ENCODE results near the gene ZNF283.
"Not testable (repeated sequence)": the region's sequence is repeated elsewhere in the genome, so short reads cannot be mapped to it uniquely, and the experiment has no call there.

ZNF283 gene

DNA sequence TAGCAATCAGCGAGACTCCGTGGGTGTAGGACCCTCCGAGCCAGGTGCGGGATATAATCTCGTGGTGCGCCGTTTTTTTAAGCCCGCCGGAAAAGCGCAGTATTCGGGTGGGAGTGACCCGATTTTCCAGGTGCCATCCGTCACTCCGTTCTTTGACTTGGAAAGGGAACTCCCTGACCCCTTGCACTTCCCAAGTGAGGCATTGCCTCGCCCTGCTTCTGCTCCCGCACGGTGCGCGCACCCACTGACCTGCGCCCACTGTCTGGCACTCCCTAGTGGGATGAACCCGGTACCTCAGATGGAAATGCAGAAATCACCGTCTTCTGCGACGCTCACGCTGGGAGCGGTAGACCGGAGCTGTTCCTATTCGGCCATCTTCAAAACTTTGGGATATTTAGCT, 39.8 kb downstream of the ZNF283 start:
- DNase-seq = not testable (repeated sequence)

DNA sequence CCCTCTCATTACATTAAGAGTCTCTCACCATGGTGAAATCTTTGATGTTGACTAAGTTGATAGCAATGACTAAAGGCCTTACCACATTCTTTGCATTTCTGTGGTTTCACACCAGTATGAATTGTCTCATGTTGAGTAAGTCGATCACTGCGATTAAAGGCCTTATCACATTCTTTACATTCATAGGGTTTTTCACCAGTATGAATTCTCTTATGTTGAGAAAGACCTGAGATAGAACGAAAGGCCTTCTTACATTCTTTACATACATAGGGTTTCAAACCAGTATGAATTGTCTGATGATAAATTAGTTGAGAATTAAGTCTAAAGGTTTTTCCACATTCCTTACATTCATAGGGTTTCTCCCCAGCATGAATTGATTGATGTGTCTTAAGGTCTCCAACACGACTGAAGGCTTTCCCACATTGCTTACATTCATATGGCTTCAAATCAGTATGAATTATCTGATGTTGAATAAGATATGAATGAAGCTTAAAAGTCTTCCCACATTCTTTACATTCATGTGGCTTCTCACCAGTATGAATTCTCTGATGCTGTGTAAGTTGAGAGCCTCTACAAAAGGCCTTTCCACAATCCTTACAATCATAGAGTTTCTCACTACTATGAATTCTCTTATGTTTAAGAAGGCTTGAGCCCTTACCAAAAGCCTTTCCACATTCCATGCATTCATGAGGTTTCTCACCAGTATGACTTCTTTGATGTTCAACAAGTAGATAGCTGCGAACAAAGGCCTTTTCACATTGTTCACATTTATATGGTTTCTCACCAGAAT, 45.6 kb downstream of the ZNF283 start:
- DNase-seq = no peak

DNA sequence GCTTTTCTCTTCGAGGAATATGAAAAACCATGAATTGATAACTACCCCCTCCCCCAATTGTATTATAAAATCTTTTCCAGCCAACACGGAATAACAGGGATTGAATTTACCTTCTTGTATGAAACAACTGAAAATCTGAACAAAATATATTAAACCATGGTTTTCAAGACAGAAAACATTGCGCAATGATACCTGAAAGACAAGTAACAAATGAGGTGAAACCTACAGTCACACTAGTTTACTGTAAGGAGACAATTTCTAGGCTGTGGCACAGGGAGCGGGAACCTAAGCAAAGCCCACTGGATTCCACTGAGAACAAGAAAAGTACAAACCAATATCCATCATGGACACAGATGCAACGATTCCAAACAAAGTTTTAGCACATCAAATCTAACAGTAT, 53.4 kb downstream of the ZNF283 start:
- no peak for DNase-seq

DNA sequence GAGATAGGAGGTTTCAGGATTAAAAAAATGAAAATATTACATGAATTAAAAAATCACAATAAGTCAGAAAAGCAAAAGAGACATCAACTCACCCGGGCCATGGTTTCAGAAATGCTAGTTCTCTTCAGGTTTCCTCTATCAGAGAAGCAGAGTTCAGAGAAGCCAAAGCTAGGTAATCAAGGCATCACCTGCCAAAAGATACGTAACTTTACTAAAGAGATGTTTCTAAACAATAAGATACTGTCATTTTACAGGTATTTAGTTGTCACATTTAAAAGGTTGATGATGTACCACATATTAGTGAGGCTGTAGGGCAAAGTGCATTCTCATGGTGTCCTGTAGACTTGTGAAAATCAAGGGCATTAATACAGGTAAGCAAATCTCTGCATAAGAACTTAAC, 56.7 kb downstream of the ZNF283 start, which contains the start of gene ZNF404:
TSS of gene ZNF404 (minus strand) at position 101 of the 400 bp plus-strand sequence.
- no peak for DNase-seq

DNA sequence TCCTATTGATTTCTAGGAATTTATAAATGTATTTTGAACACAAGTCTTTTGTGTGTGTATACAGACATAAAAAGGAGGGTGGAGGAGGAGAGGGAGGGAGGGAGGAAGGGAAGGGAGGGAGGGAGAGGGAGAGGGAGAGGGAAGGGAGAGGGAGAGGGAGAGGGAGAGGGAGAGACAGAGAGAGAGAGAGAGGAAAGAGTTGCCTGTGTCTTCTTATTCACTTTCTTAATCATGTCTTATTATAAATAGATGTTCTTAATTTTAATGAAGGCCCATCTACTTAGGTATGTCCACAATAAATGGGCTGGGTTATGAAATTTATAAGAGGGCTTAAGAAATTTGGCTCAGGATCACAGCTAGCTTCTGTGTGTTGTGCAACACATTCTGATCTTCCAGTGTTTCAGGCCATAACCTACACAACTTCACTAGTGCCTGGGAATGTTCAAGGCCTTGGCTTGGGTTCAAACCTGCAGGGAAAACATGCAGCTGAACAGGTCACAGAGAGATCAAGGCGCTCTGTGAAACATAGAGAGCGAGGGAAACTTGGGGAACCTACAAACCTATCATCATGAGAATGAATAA, 68.7 kb downstream of the ZNF283 start:
- DNase-seq = no peak

Data from hematopoietic multipotent progenitor cell treated with erythropoietin and hydrocortisone succinate and interleukin-3 and kit ligand, for 6 days (in vitro differentiated cells).